Hepatocyte (in vitro differentiated cells): Measurements from ENCODE around the gene BMP7.

Experiments used
- EZH2 ChIP-seq: fragments of 200-600 bp; sonication (generic); IDR thresholded peaks from 2 replicates; pipeline ENCODE4 v1.6.1; 2016; ENCODE audit warnings: antibody characterized with exemption, mild to moderate bottlenecking, borderline replicate concordance
- EZH2phosphoT487 ChIP-seq: fragments of 200-600 bp; sonication (generic); IDR thresholded peaks from one replicate; pipeline ENCODE4 v1.6.1; 2018; ENCODE audit warnings: antibody characterized with exemption, mild to moderate bottlenecking, low read depth, moderate library complexity; ENCODE audit not compliant: unreplicated experiment, severe bottlenecking
- TF ChIP-seq, protein P1 (sequence below): fragments of 200-600 bp; sonication (generic); IDR thresholded peaks from 2 replicates; pipeline ENCODE4 v1.5.1; 2016; ENCODE audit warnings: antibody characterized with exemption, mild to moderate bottlenecking; ENCODE audit not compliant: poor library complexity

DNA sequence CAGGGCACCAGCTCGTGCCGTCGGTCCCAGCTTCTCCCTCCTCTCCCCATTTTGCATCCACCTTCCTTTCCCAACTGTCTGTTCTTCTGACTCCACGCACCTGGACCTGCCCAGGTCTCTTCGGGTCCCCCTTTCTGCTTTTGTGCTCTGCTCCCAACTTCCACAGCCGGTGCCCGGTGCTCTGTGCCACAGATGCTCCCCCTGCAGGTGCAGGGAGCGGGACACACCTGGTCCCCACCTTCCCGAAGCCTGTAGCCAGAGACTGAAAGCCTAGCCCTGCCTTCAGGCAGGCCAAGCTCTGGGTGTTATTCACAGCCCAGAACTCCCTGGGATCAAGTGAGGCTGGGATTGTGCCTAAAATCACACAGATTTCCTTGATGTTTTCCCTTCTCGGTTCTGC lies 24.6 kb upstream of the BMP7 start:
- TF ChIP-seq, protein P1, sequence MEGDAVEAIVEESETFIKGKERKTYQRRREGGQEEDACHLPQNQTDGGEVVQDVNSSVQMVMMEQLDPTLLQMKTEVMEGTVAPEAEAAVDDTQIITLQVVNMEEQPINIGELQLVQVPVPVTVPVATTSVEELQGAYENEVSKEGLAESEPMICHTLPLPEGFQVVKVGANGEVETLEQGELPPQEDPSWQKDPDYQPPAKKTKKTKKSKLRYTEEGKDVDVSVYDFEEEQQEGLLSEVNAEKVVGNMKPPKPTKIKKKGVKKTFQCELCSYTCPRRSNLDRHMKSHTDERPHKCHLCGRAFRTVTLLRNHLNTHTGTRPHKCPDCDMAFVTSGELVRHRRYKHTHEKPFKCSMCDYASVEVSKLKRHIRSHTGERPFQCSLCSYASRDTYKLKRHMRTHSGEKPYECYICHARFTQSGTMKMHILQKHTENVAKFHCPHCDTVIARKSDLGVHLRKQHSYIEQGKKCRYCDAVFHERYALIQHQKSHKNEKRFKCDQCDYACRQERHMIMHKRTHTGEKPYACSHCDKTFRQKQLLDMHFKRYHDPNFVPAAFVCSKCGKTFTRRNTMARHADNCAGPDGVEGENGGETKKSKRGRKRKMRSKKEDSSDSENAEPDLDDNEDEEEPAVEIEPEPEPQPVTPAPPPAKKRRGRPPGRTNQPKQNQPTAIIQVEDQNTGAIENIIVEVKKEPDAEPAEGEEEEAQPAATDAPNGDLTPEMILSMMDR = no peak
- TF ChIP-seq EZH2 (no peak), EZH2phosphoT487 (no peak)
